Mononuclear cell (primary cell): ENCODE data around the gene NSL1. TPM values are rescaled to one million over a fixed set of nuclear protein-coding genes. Genes with fewer than 3 reads are reported as not detected.
"Not testable (repeated sequence)": the region's sequence is repeated elsewhere in the genome, so short reads cannot be mapped to it uniquely, and the experiment has no call there.

Experiments
- H3K27me3 ChIP-seq: 2 replicates; pipeline ENCODE4 v1.6.0; 2011; ENCODE audit warnings: low read length, control low read depth; ENCODE audit not compliant: insufficient read depth
- H3K4me1 ChIP-seq: 2 replicates; pipeline ENCODE4 v1.5.1; 2011; ENCODE audit warnings: mild to moderate bottlenecking, low read length, control low read depth; ENCODE audit not compliant: insufficient read depth
- H3K4me3 ChIP-seq: 2 replicates; pipeline ENCODE4 v1.5.1; 2011; ENCODE audit warnings: mild to moderate bottlenecking, low read length, moderate library complexity
- H3K9me3 ChIP-seq: 2 replicates; pipeline ENCODE4 v1.5.1; 2011; ENCODE audit warnings: low read depth, mild to moderate bottlenecking, control low read depth, low read length
- total RNA-seq: library from RNA; depleted of rRNA; stranded (reverse); fragments of >200 nt; gene quantifications from one replicate; pipeline ENCODE4 v1.2.3, GENCODE V29; 2012

NSL1 gene
- total RNA-seq, 1 donor: 25.7 TPM

DNA sequence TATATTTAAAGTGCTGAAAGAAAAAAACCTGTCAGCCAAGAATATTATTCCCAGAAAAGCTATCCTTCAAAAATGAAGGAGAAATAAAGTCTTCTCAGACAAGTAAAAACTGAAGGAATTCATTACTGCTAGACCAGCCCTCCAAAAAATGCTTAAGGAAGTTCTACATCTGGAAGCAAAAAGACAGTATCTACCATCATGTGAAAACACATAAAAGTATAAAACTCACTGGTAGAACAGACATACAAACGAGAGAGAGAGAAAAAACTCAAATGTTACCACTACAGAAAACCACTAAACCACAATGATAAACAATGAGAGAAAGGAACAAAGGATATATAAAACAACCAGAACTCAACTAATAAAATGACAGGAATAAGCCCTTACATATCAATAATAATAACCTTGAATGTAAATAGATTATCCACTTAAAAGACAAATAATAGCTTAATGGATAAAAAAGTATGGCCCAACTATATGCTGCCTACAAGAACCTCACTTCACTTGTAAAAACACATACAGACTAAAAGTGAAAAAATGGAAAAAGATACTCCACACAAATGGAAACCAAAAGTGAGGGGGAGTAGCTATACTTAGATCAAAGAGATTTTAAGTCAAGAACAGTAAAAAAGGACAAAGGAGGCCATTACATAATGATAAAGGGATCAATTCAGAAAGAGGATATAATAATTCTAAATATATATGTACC, 22.0 kb downstream of the NSL1 start:
- Histone ChIP-seq H3K9me3 (peaks cover 25% of the 10 kb centered on the region), H3K4me3 (no peak overlapping the region)

DNA sequence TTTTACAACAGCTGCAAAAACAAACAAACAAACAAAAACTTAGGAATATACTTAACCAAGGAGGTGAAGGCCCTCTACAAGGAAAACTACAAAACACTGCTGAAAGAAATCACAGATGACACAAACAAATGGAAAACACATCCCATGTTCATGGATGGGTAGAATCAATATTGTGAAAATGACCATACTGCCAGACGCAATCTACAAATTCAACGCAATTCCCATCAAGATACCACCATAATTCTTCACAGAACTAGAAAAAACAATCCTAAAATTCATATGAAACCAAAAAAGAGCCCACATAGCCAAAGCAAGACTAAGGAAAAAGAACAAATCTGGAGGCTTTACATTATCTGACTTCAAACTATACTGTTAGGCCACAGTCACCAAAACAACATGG, 24.8 kb downstream of the NSL1 start:
- not testable (repeated sequence) for H3K27me3 ChIP-seq, H3K4me3 ChIP-seq, H3K4me1 ChIP-seq
- peaks cover 25% of the 10 kb centered on the region for H3K9me3 ChIP-seq

More for the DNA sequence above, 22.0 kb downstream of the NSL1 start:
- no peaks in the 10 kb centered on the region for H3K27me3 ChIP-seq
- peaks cover 9% of the 10 kb centered on the region for H3K4me1 ChIP-seq

GRCh38 chr1:212764718-212765281, 26.8 kb downstream of the NSL1 start:
- peaks cover 15% of the 10 kb centered on the region for H3K9me3 ChIP-seq
- H3K27me3 ChIP-seq, H3K4me1 ChIP-seq, H3K4me3 ChIP-seq: not testable (repeated sequence)

- Histone ChIP-seq H3K4me3 (no peak overlapping the region), H3K4me1 (no peaks in the 10 kb centered on the region), H3K27me3 (no peaks in the 10 kb centered on the region), H3K9me3 (no peaks in the 10 kb centered on the region)
These were observed 28.7 kb downstream of the NSL1 start for GRCh38 chr1:212762839-212763238.

- H3K27me3 ChIP-seq: no peaks in the 10 kb centered on the region
- H3K9me3 ChIP-seq: no peaks in the 10 kb centered on the region
- no peaks in the 10 kb centered on the region for H3K4me1 ChIP-seq
- H3K4me3 ChIP-seq: no peak overlapping the region
These were observed 29.3 kb downstream of the NSL1 start for GRCh38 chr1:212762234-212762633.

- no peak overlapping the region for H3K4me3 ChIP-seq
- H3K4me1 ChIP-seq: no peaks in the 10 kb centered on the region
- no peaks in the 10 kb centered on the region for H3K9me3 ChIP-seq
- no peaks in the 10 kb centered on the region for H3K27me3 ChIP-seq
These were observed 31.3 kb downstream of the NSL1 start for GRCh38 chr1:212760126-212760823.

- no peaks in the 10 kb centered on the region for H3K27me3 ChIP-seq
- H3K4me1 ChIP-seq: peaks cover 2% of the 10 kb centered on the region
- H3K4me3 ChIP-seq: no peak overlapping the region
- H3K9me3 ChIP-seq: no peaks in the 10 kb centered on the region
These were observed 31.9 kb downstream of the NSL1 start for GRCh38 chr1:212759683-212760082.

GRCh38 chr1:212754680-212755079, 36.9 kb downstream of the NSL1 start:
- Histone ChIP-seq H3K4me1 (peaks cover 45% of the 10 kb centered on the region), H3K4me3 (no peak overlapping the region), H3K27me3 (no peaks in the 10 kb centered on the region), H3K9me3 (no peaks in the 10 kb centered on the region)

DNA sequence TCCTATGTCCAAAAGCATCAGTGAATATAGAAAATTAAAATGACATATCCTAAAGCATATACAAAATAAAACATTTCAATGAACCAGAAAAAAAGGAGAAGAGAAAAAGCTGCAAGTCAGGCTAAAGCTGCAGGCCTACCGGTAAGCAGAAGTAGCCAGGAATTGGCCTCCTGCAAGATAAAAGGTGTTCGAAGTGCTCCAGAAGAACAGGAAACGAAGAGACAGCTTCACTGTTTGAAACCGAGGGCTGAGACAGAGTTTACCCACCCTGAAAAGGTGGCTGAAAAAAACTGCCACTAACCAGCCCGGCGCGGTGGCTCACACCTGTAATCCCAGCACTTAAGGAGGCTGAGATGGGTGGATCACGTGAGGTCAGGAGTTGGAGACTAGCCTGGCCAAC, 37.4 kb downstream of the NSL1 start:
- no peaks in the 10 kb centered on the region for H3K9me3 ChIP-seq
- H3K4me3 ChIP-seq: no peak overlapping the region
- H3K4me1 ChIP-seq: peaks cover 46% of the 10 kb centered on the region
- no peaks in the 10 kb centered on the region for H3K27me3 ChIP-seq

DNA sequence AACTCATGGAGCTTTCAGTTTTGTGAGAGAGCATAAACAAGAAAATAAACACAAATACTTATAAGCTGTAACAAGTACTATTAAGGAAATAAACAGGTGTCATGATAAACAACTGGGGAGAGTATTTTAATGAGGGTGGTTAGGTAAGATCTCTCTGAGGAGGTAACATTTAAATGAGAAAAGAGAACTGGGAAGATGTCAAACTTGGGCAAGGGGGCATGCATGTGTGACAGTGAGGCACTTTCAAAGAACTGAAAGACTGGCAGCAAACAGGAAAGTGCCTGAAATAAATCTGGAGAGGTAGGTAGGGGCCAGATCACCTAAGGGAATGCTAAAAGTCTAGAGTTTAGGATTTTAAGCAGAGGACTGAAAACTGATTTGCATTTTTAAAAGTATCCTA, 37.8 kb downstream of the NSL1 start:
- Histone ChIP-seq H3K4me1 (peaks cover 46% of the 10 kb centered on the region), H3K9me3 (no peaks in the 10 kb centered on the region), H3K4me3 (no peak overlapping the region), H3K27me3 (no peaks in the 10 kb centered on the region)

DNA sequence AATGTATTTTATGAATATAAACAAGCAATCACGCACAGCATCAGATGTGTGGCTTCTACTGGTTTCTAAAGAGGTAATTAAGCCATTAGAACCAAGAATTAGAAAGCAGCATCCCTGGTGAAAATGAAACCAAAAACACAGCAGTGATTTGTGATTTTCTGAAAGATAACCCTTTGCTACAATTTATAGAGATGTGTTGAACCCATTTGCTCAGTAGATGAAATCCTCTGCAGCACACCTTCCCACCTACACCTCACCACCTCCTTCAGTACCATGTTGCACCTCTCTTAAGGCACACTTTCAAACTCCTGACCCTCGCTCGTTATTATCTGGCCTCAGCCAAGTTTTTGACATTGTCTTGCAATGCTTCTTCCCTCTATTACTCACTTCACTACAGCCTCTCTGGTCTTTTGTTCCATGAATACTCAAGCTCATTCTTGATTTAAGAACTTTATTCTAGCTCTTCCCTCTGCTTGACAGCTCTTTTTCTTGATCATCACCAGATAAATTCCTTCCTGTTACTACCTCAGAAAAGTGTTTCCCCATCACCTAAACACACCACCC, 38.6 kb downstream of the NSL1 start:
- peak overlapping the region; percentile 18 for H3K4me3 ChIP-seq
- H3K4me1 ChIP-seq: peaks cover 46% of the 10 kb centered on the region
- H3K9me3 ChIP-seq: no peaks in the 10 kb centered on the region
- no peaks in the 10 kb centered on the region for H3K27me3 ChIP-seq

GRCh38 chr1:212752252-212752933, 39.2 kb downstream of the NSL1 start:
- Histone ChIP-seq H3K9me3 (no peaks in the 10 kb centered on the region), H3K27me3 (no peaks in the 10 kb centered on the region), H3K4me3 (no peak overlapping the region), H3K4me1 (peaks cover 46% of the 10 kb centered on the region)

DNA sequence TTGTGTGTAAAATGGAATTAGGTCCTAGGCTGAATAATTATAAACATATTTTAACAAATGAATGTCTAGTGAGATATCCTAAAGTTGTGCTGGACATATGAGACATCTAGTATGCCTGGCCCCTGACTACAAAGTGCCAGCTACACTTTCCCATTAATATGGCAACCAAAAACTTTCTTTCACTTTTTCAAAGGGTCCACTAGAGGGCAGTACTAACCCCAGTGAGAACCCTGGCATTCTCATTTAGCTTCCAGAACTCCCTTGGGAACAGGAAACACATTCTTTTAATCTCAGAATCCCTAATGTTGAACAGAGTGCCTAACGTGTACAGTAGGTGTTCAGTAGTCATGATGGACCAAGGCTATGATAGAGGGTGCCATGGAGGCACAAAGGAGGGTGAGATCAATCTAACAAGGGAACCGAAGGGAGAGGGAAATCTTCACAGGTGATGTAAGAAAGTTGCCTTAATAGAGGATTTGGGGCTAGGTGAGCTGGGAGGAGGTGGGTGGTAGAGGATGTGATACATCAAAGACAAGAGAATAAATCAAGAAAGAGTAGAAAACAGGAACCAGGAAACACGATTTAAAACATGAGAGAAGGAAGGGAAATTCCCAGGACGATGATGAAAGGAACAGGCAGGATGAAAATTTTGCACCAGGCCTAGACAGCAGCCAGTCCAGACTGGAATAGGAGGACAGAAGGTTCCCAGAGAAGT, 41.6 kb downstream of the NSL1 start:
- Histone ChIP-seq H3K4me1 (peaks cover 46% of the 10 kb centered on the region), H3K9me3 (no peaks in the 10 kb centered on the region), H3K4me3 (no peak overlapping the region), H3K27me3 (no peaks in the 10 kb centered on the region)

DNA sequence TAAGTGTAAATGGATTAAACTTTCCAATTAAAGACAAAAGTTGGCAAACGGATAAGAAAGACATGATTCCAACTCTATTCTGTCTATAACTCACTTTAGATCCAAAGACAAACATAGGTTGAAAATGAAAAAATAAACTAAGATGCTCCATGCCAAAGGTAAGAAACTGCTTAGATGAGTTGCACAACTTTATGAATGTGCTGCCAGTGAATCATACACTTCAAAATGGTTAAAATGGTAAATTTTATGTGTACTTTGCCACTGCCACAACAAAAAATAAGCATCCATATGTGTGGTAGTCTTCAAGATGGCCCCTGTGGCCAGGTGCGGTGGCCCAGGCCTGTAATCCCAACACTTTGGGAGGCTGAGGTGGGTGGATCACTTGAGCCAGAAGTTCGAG, 45.0 kb downstream of the NSL1 start:
- Histone ChIP-seq H3K4me3 (no peak overlapping the region), H3K9me3 (no peaks in the 10 kb centered on the region), H3K4me1 (peaks cover 13% of the 10 kb centered on the region), H3K27me3 (no peaks in the 10 kb centered on the region)
